Measurements from ENCODE around the gene CD44.

The CD44 gene

GRCh38 chr11:35150454-35150853, 11.5 kb downstream of the CD44 start:
- no peak overlapping the region for H3K4me3 ChIP-seq (ENCODE audit: low read length)
- no peak for TF ChIP-seq CTCF (IDR thresholded peaks at IDR 0.05; ENCODE audit: insufficient read depth, low read depth, low read length, missing control alignments)
- DNase-seq (ENCODE audit: low read depth): no peak

DNA sequence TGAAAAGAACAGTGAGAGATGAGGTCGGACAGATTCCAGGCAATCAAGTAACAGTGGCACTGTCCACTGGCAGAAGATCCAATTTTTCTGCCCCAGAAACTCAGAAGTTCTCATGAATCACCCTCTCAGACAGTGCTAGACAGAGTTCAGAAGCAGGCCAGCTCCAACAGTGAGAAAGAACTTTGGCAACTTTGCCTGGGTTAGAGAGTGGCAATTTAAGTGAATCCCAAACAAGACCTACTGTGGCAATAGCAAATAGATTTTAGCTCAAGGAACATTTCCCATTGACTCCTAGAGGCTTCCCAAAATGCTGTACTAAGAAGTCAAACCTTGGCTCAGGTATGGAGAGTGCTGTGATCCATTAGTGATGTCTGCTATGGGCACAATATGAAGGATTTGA, 12.3 kb downstream of the CD44 start:
- DNase-seq (ENCODE audit: low read depth): no peak
- no peak overlapping the region for H3K4me3 ChIP-seq (ENCODE audit: low read length)
- TF ChIP-seq CTCF (IDR thresholded peaks at IDR 0.05; ENCODE audit: insufficient read depth, low read depth, low read length, missing control alignments): no peak

DNA sequence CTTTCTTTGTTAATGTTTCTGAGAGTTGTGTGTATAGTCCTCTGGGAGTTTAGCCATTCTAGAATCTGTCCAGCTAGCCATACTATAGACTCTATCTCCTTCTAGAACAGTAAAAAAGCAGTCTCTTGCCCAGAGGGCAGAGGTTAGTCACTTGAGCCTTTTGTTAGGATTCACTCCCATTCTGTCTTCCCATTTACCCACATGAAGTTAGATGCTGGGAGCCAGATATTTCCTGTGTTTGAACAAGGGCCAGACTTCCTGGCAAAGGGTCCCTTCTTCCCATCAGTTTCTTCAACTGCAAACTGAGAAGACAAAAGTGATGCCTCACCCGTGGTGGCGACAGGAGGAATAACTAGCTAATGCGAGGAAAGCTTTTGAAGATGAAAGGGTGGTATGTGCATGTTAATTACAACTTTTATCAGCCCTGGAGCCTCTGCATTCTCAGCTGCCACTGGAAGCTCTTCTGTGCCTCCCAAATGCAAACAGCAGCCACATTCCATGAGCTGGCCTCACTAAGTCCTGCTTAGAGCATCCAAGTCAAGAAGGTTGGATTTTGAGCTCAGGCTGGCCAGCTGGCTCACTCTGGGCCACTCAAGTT, 12.8 kb downstream of the CD44 start:
- no peak overlapping the region for H3K4me3 ChIP-seq (ENCODE audit: low read length)
- TF ChIP-seq CTCF (IDR thresholded peaks at IDR 0.05; ENCODE audit: insufficient read depth, low read depth, low read length, missing control alignments): no peak
- DNase-seq (ENCODE audit: low read depth): no peak

DNA sequence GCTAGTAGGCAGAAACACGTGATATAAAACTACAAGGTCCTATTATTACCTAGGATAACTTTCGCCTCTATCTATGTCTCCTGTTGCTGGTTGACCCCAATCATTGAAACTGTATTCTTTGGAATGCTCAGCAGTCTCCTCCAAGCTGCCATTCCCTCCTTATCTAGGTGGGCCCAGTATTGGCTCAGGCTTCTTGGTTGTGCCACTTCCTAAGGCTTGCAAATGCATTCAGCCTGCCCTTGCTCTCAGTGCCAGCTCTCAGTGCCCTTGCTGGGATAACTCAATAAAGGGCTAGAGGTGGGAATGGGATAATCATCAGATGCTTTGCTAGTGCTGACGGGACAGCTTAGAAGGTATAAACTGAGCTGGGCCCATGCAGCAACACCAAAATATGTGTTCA, 13.6 kb downstream of the CD44 start:
- no peak for TF ChIP-seq CTCF (IDR thresholded peaks at IDR 0.05; ENCODE audit: insufficient read depth, low read depth, low read length, missing control alignments)
- H3K4me3 ChIP-seq (ENCODE audit: low read length): no peak overlapping the region
- no peak for DNase-seq (ENCODE audit: low read depth)

DNA sequence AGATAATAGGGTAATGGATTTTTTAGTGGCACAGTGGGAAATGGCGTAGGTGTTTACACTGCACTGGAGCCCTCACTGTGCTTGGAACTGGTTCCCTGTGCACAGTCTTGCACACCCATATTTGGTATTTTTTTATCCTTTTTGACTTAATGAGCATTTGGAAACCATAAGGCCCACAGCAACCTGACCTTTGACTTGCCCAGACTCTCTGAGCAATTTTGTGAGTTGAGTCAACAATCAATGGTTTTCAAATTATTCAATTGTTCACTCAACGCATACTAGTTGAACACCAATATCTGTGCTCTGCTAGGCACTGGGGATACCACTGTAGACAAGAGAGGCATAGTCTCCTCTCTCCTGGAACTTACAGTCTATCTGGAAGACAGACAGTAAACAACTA, 14.3 kb downstream of the CD44 start:
- no peak for TF ChIP-seq CTCF (IDR thresholded peaks at IDR 0.05; ENCODE audit: insufficient read depth, low read depth, low read length, missing control alignments)
- no peak overlapping the region for H3K4me3 ChIP-seq (ENCODE audit: low read length)
- no peak for DNase-seq (ENCODE audit: low read depth)

GRCh38 chr11:35154952-35155351, 16.0 kb downstream of the CD44 start:
- no peak overlapping the region for H3K4me3 ChIP-seq (ENCODE audit: low read length)
- TF ChIP-seq CTCF (IDR thresholded peaks at IDR 0.05; ENCODE audit: insufficient read depth, low read depth, low read length, missing control alignments): no peak
- no peak for DNase-seq (ENCODE audit: low read depth)

DNA sequence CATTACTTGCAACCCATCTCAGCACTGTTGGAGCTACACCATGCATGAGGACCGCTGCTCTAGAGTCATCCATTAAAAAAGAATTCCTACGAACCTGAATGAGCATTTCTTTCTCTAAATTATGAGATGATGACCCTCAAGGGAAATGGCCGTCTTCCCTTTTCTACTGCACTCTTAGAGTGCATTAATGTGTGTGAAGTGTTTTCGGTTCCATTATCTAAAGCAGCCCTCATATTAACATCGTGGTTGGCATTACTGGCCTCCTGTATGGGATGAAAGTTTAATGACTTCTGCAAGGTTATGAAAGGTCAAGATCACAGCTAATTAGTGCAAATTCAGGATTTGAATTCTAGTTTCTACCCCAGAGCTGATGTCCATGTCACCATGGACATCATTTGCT, 16.7 kb downstream of the CD44 start:
- TF ChIP-seq CTCF (IDR thresholded peaks at IDR 0.05; ENCODE audit: insufficient read depth, low read depth, low read length, missing control alignments): no peak
- DNase-seq (ENCODE audit: low read depth): no peak
- no peak overlapping the region for H3K4me3 ChIP-seq (ENCODE audit: low read length)

All from epithelial cell of esophagus (primary cell).